OCI-LY1 (cell line): ENCODE data around the gene TBC1D16.

Experiments
- CTCF ChIP-seq: fragments of 200-600 bp; sonication (generic), shearing (Covaris generic); IDR thresholded peaks from 2 replicates; pipeline ENCODE4 v1.5.1; 2017; ENCODE audit warnings: mild to moderate bottlenecking, antibody characterized with exemption, low read length, moderate library complexity, mixed read lengths
- EZH2 ChIP-seq: fragments of 200-600 bp; sonication (generic), shearing (Covaris generic); IDR thresholded peaks from 2 replicates; pipeline ENCODE4 v1.8.0; 2017; ENCODE audit warnings: borderline replicate concordance, mixed run types, mild to moderate bottlenecking, antibody characterized with exemption, low read length, moderate library complexity, mixed read lengths

- TF ChIP-seq CTCF (no peak), EZH2 (no peak)
Observed at GRCh38 chr17:79888811-79889634, 146.6 kb downstream of the TBC1D16 start.
